GM12878 (cell line): Measurements from ENCODE around the gene POLR3E. TPM values are rescaled to one million over a fixed set of nuclear protein-coding genes. Genes with fewer than 3 reads are reported as not detected.

ENCODE experiments used
- ATAC-seq: fragments of 200-7000 bp; cut with Tn5 transposase; 3 replicates; pipeline ENCODE4 v1.9.1; 2020; ENCODE audit warnings: mild to moderate bottlenecking, moderate library complexity
- BruUV-seq: library from RNA; stranded (reverse); fragments of 400-500 nt; replicated peaks from 2 replicates; lab custom pipeline; 2021; lab: Mats Ljungman, UMichigan
- CTCF ChIA-PET: fragments of 300-600 bp; sonication (Branson Sonifier 250); formaldehyde crosslinking; extraction: SDS; loops from one replicate; lab custom pipeline; 2021; ENCODE audit warnings: inconsistent platforms; lab: Yijun Ruan, JAX
- POLR2A ChIA-PET: fragments of 350-600 bp; formaldehyde crosslinking; extraction: SDS; loops from one replicate; lab custom pipeline; 2021; ENCODE audit warnings: inconsistent platforms; lab: Charles Lee
- RAD21 ChIA-PET: fragments of 300-600 bp; sonication (Branson Sonifier 250); formaldehyde crosslinking; loops from one replicate; lab custom pipeline; 2023; ENCODE audit warnings: antibody characterized with exemption; ENCODE audit not compliant: unreplicated experiment; lab: Charles Lee
- SMC1A ChIA-PET: fragments of 300-600 bp; sonication (Branson Sonifier 250); formaldehyde crosslinking; loops from one replicate; lab custom pipeline; 2023; ENCODE audit not compliant: unreplicated experiment, uncharacterized antibody; lab: Charles Lee
- DNase-seq: peaks from one replicate; pipeline ENCODE4 v3.0.0-alpha.2; 2011; ENCODE audit warnings: low read depth, low spot score
- FAIRE-seq: peaks from 3 replicates; lab custom pipeline; 2011; peaks lifted over from hg19 to GRCh38; lab: Jason Lieb, UNC
- H2AFZ ChIP-seq: 2 replicates; pipeline ENCODE4 v1.6.0; 2011; ENCODE audit warnings: low read depth, low read length, control low read depth; ENCODE audit not compliant: control insufficient read depth
- H3K27ac ChIP-seq: 2 replicates; pipeline ENCODE4 v1.5.1; 2011; ENCODE audit warnings: control low read depth; ENCODE audit not compliant: control insufficient read depth, insufficient read depth
- H3K27me3 ChIP-seq, 2 experiments: replicated peaks in 1 of 2; 2 replicates each; pipeline versions ENCODE4 v1.6.0 to v1.6.1; 2011; ENCODE audit warnings: low read length in 1 of 2; ENCODE audit not compliant: control insufficient read depth in 2 of 2, insufficient read depth in 2 of 2
- H3K36me3 ChIP-seq, 2 experiments: 2 replicates each; pipeline ENCODE4 v1.5.1; 2011; ENCODE audit warnings: low read length in 1 of 2; ENCODE audit not compliant: control insufficient read depth in 2 of 2, insufficient read depth in 2 of 2
- H3K4me1 ChIP-seq: 2 replicates; pipeline ENCODE4 v1.6.1; 2011; ENCODE audit warnings: mild to moderate bottlenecking, low read length, moderate library complexity, mixed read lengths; ENCODE audit not compliant: control insufficient read depth, insufficient read depth
- H3K4me2 ChIP-seq: 2 replicates; pipeline ENCODE4 v1.6.0; 2011; ENCODE audit warnings: control low read depth; ENCODE audit not compliant: control insufficient read depth, insufficient read depth
- H3K4me3 ChIP-seq: fragments of 200-600 bp; sonication (generic); 2 replicates; pipeline ENCODE4 v1.5.1; 2016
- H3K79me2 ChIP-seq: 2 replicates; pipeline ENCODE4 v1.6.0; 2011; ENCODE audit warnings: low read length; ENCODE audit not compliant: control insufficient read depth, insufficient read depth
- H3K9ac ChIP-seq: 2 replicates; pipeline ENCODE4 v1.8.0; 2011; ENCODE audit warnings: low read length, control low read depth, mixed read lengths; ENCODE audit not compliant: control insufficient read depth, insufficient read depth
- H3K9me3 ChIP-seq: replicated peaks from 3 replicates; pipeline ENCODE4 v1.5.1; 2011; ENCODE audit warnings: mild to moderate bottlenecking, low read length; ENCODE audit not compliant: control insufficient read depth, insufficient read depth
- H4K20me1 ChIP-seq: 2 replicates; pipeline ENCODE4 v1.6.0; 2011; ENCODE audit not compliant: control insufficient read depth, insufficient read depth
- ATF2 ChIP-seq: IDR thresholded peaks from 2 replicates; pipeline ENCODE4 v1.6.1; 2012; ENCODE audit warnings: low read length, inconsistent platforms
- BACH1 ChIP-seq: fragments of 450-650 bp; IDR thresholded peaks from 2 replicates; pipeline ENCODE4 v1.6.1; 2017; ENCODE audit warnings: mild to moderate bottlenecking, borderline replicate concordance
- CHD2 ChIP-seq: IDR thresholded peaks from 2 replicates; pipeline ENCODE4 v1.6.1; 2011; ENCODE audit warnings: low read depth, low read length, improper control_type of control experiment, borderline replicate concordance
- HCFC1 ChIP-seq: fragments of 150-350 bp; IDR thresholded peaks from 2 replicates; pipeline ENCODE4 v1.6.1; 2014; ENCODE audit warnings: low read length
- MYC ChIP-seq: IDR thresholded peaks from 2 replicates; pipeline ENCODE4 v1.6.1; 2011; ENCODE audit warnings: mild to moderate bottlenecking, low read length, moderate library complexity, inconsistent platforms; ENCODE audit not compliant: insufficient read depth, insufficient replicate concordance, insufficient read length, severe bottlenecking
- POLR2A ChIP-seq: IDR thresholded peaks from 2 replicates; pipeline ENCODE4 v1.6.1; 2011; ENCODE audit warnings: low read depth, mild to moderate bottlenecking, low read length
- PRDM15 ChIP-seq: fragments of 450-650 bp; formaldehyde crosslinking; IDR thresholded peaks from 2 replicates; pipeline ENCODE4 v1.4.0; 2020; ENCODE audit warnings: mild to moderate bottlenecking, moderate library complexity
- SREBF2 ChIP-seq: IDR thresholded peaks from 2 replicates; pipeline ENCODE4 v1.6.1; 2012; ENCODE audit warnings: mild to moderate bottlenecking, low read length
- ZSCAN29 ChIP-seq: fragments of 450-650 bp; IDR thresholded peaks from 2 replicates; pipeline ENCODE4 v1.6.1; 2017; ENCODE audit warnings: mild to moderate bottlenecking, moderate library complexity
- WGBS: methylation state at CpG from one replicate; pipeline ENCODE4 v1.1.6; 2016; ENCODE audit warnings: low lambda C conversion rate; ENCODE audit not compliant: insufficient replicate concordance, insufficient coverage; ENCODE audit errors: missing lambda C conversion rate; 5-methylcytosine and 5-hydroxymethylcytosine counted together
- in situ Hi-C: fragments of 300-500 bp; cut with MboI; formaldehyde crosslinking; loops from 9 replicates; pipeline ENCODE4 v1.14.3; 2018; ENCODE audit warnings: mixed read lengths
- intact Hi-C: fragments of 100-400 bp; cut with micrococcal nuclease; formaldehyde crosslinking; loops from one replicate; pipeline ENCODE4 v1.14.2; 2022; ENCODE audit not compliant: unreplicated experiment
- polyA plus RNA-seq, 11 experiments: library from polyadenylated mRNA; depleted of rRNA in 4 of 11; unstranded in 6 of 11; stranded (reverse) in 5 of 11; fragments of >200 nt; fragmentation: Nextera tagmentation in 4 of 11; fragmentation: Illumina TruSeq in 1 of 11; extraction: Ambion mirVana in 4 of 11; extraction: Trizol in 1 of 11; gene quantifications; 1 replicate in 1 of 11; 2 replicates in 10 of 11; pipeline versions ENCODE4 v1.2.1 to v1.2.3, GENCODE V29; 2011 to 2016; ENCODE audit warnings: inconsistent platforms in 2 of 11, missing spikeins in 2 of 11, low read depth in 1 of 11
- total RNA-seq, 4 experiments: library from RNA; depleted of rRNA in 3 of 4; stranded (reverse); fragments of >200 nt in 3 of 4; fragmentation: Illumina TruSeq in 1 of 4; extraction: Trizol in 1 of 4; gene quantifications; 2 replicates each; pipeline versions ENCODE4 v1.2.1 to v1.2.3, GENCODE V29; 2013 to 2021

Gene POLR3E
- total and polyA plus RNA-seq, 10 of the 15 experiments (the other 5 are each of a cell fraction or from before 2014, with no cell fraction given), result 11.1 to 79.5 (median 39.7) TPM

GRCh38 chr16:22322741-22323140 is 25.5 kb downstream of the POLR3E start:
- RAD21 ChIA-PET, result no interaction called here
- no peaks in the 10 kb centered on the region for H3K9me3 ChIP-seq
- in situ Hi-C loops (loop anchor here (10.0 to 25.0 kb wide), 5 partner anchors 240 to 1168 kb away; partner anchors contain the start of genes DNAH3 and LDAF1), intact Hi-C loops (loop anchor here (5.0 kb wide), 2 partner anchors 50 to 1165 kb away; partner anchors contain the start of genes CDR2 and LDAF1)
- no peaks in the 10 kb centered on the region for H3K27me3 ChIP-seq
- H3K4me2 ChIP-seq, result no peak overlapping the region
- no peak overlapping the region for H3K4me3 ChIP-seq
- H3K36me3 ChIP-seq, result peaks cover 18 to 42% of the 10 kb centered on the region in 2 experiments
- 0 out of 2 replicates have a peak, but pooled peaks cover 2% of the 10 kb centered on the region for H3K79me2 ChIP-seq
- ATAC-seq (no peak), DNase-seq (no peak), FAIRE-seq (no peak)
- no peak overlapping the region for H2AFZ ChIP-seq
- 92% methylated on average over 14 of the region's 17 CpGs for WGBS
- CTCF ChIA-PET, result interaction anchor here (1.5 kb wide), 1 partner anchor 50 kb away, joined by 3 read pairs; no protein-coding TSS in a partner anchor
- no peak overlapping the region for H3K27ac ChIP-seq
- 0 out of 2 replicates have a peak, but pooled peaks have one; percentile 28 for TF ChIP-seq POLR2A
- TF ChIP-seq ATF2, result no peak
- POLR2A ChIA-PET, result no interaction called here
- BruUV-seq, result no TSS peak
- SMC1A ChIA-PET, result no interaction called here
- no peaks in the 10 kb centered on the region for H3K4me1 ChIP-seq
- H4K20me1 ChIP-seq, result no peaks in the 10 kb centered on the region
- H3K9ac ChIP-seq, result no peak overlapping the region

- DNase-seq, result no peak
- intact Hi-C loops, result loop anchor here (5.0 kb wide), 2 partner anchors 49 to 1166 kb away; partner anchors contain the start of genes CDR2 and LDAF1
- no peak for TF ChIP-seq MYC
- TF ChIP-seq ZSCAN29, result no peak
- TF ChIP-seq CHD2, result no peak
- no peak for TF ChIP-seq PRDM15
- TF ChIP-seq BACH1, result no peak
- no peak for TF ChIP-seq HCFC1
- TF ChIP-seq SREBF2, result no peak
These were observed 26.2 kb downstream of the POLR3E start for GRCh38 chr16:22323173-22323958.

More at GRCh38 chr16:22323173-22323958, 26.2 kb downstream of the POLR3E start:
- H3K79me2 ChIP-seq, result 0 out of 2 replicates have a peak, but pooled peaks cover 2% of the 10 kb centered on the region
- WGBS, result 89% methylated on average over 12 of the region's 12 CpGs
- H3K9me3 ChIP-seq, result no peaks in the 10 kb centered on the region
- H3K4me2 ChIP-seq, result no peak overlapping the region
- H4K20me1 ChIP-seq, result no peaks in the 10 kb centered on the region
- no peaks in the 10 kb centered on the region for H3K27me3 ChIP-seq
- H2AFZ ChIP-seq, result no peak overlapping the region
- ChIA-PET POLR2A (no interaction called here), CTCF (interaction anchor here (1.5 kb wide), 1 partner anchor 50 kb away, joined by 3 read pairs; no protein-coding TSS in a partner anchor), RAD21 (no interaction called here), SMC1A (interaction anchor here (0.6 kb wide), 1 partner anchor 30 kb away, joined by 3 read pairs; no protein-coding TSS in a partner anchor)
- BruUV-seq, result no TSS peak
- FAIRE-seq, result no peak
- in situ Hi-C loops, result loop anchor here (10.0 to 25.0 kb wide), 5 partner anchors 239 to 1169 kb away; partner anchors contain the start of genes DNAH3 and LDAF1
- no peak overlapping the region for H3K27ac ChIP-seq
- H3K4me3 ChIP-seq, result no peak overlapping the region
- H3K4me1 ChIP-seq, result no peaks in the 10 kb centered on the region
- ATAC-seq, result no peak
- peaks cover 25 to 47% of the 10 kb centered on the region in 2 experiments for H3K36me3 ChIP-seq
- no peak overlapping the region for H3K9ac ChIP-seq
